ENCODE measurements around the gene POLL.
"Not testable (repeated sequence)": the region's sequence is repeated elsewhere in the genome, so short reads cannot be mapped to it uniquely, and the experiment has no call there.

POLL gene

DNA sequence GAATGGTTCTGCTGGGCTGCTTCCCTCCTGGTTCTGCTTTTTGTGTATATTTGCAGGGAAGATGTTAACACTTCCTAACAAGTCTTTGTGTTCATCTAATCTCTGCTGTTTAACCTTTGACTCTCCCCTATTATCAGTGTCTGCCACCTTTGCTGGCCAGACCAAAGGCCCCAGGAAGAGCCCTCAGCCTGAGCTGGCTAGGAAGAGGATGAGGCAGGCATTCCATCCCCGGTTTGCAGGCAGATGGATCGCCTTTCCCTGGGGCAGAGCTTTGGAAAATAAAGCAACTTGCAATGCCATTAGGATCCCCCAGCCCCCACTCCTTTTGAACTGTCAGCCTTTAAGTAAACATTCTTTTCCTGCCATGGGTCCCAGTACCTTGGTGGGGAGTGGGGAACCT is 19.1 kb upstream of the POLL start:
- Histone ChIP-seq H3K4me1 (ENCODE audit: insufficient read depth, low read length) (no peaks in the 10 kb centered on the region), H3K27ac (ENCODE audit: low read depth, low read length) (no peak overlapping the region), H3K9ac (ENCODE audit: low read length) (no peak overlapping the region), H3K4me3 (ENCODE audit: low read depth in 1 of 2, low read length in 2 of 2) (no peak overlapping the region), H3K36me3 (ENCODE audit: insufficient read depth, low read length) (peaks cover 66% of the 10 kb centered on the region), H3K27me3 (ENCODE audit: control insufficient read depth in 1 of 2, insufficient read depth in 2 of 2, low read length in 2 of 2) (no peaks in the 10 kb centered on the region), H3K9me3 (ENCODE audit: low read length) (no peaks in the 10 kb centered on the region)

DNA sequence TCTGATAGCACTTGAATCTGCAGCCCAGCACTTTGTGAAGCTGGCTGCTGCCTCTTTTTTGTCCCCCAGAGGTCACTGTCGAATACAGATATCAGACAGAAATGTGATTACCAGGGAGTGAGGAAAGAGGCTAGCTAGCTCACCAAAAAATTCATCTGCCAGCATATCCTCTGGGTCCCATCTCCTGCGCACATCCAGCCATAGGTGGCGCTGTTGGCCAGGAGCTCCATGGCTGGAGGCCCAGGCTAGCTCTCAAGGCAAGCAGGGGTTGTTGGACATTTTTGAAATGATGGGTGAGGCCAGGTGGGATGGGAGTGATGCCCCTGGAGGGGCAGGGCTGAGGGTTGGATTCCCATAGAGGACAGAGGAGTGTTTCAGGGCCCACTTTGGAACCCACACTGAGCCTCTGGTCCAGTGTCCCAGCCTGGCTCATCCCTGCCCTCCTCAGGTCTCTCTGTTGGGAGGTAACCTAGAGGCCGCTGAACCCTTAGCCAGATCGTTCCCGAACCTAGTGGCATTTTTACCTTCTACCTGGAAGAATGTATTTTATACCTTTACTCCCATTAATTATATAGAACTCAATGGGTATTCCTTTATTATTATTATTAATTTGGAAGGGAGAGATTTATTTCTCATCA is 14.8 kb upstream of the POLL start:
- Histone ChIP-seq H3K4me3 (ENCODE audit: low read depth in 1 of 2, low read length in 2 of 2) (no peak overlapping the region), H3K36me3 (ENCODE audit: insufficient read depth, low read length) (peaks cover 34% of the 10 kb centered on the region), H3K9ac (ENCODE audit: low read length) (no peak overlapping the region), H3K27ac (ENCODE audit: low read depth, low read length) (no peak overlapping the region), H3K9me3 (ENCODE audit: low read length) (no peaks in the 10 kb centered on the region), H3K27me3 (ENCODE audit: control insufficient read depth in 1 of 2, insufficient read depth in 2 of 2, low read length in 2 of 2) (no peaks in the 10 kb centered on the region), H3K4me1 (ENCODE audit: insufficient read depth, low read length) (no peaks in the 10 kb centered on the region)

DNA sequence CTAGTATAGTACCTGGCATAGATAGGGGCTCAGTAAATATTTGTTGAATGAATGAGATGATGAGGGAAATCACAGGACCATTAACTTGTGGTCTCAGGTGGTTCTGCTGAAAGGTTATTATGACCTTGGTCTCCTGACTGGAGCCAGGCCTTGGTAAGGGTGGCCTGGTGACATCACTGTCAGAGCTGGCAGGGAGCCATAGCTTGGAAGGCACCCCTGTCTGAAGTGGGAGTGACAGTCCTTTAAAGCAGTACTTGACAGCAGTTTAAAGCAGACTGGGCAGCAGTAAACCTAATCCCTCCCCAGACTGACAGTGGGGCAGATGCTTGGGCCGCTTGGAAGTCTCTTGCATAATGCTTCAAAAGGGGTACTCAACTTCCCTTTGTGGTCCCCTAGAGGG is 13.5 kb upstream of the POLL start:
- Histone ChIP-seq H3K4me1 (ENCODE audit: insufficient read depth, low read length) (no peaks in the 10 kb centered on the region), H3K9ac (ENCODE audit: low read length) (no peak overlapping the region), H3K27ac (ENCODE audit: low read depth, low read length) (no peak overlapping the region)

DNA sequence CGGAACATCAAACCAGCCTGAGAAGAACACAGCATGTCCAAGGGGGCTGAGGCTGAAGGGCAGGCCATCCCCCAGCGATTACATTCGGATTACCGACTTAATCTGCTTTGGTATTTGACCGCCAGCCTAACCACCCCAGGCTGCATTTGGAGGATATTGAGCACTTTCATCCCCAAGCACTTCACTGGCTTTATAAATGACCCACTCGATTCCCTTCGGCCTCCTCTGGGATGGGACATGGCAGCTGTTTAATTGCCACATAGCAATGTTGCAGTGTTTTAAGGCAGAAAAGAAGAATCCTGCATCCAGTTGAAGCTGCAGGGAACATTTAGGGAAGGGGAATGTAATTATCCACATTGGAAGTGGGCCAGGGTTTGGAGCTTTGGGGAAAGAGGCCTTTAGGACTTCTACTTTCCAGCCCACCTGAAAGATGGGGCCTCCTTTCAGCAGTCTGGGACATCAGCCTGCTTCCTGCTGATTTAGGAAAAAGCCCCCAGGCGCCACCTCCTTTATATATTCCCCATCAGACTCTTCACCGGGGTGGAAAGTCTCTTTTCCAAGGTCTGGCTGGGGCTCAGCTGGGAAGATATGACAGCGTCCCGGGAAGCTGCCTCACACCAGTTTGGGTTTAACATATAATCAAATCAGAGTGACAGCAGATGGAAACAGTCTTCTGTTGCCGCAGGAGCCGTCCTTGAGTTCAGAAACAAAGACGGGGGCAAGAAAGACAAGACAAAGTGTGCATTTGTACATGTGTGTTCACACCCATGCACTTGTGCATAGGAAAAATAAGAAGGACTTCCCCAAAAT is 9.2 kb upstream of the POLL start:
- no peaks in the 10 kb centered on the region for H3K4me1 ChIP-seq (ENCODE audit: insufficient read depth, low read length)
- H3K4me3 ChIP-seq (ENCODE audit: low read depth in 1 of 2, low read length in 2 of 2): no peak overlapping the region
- no peak overlapping the region for H3K27ac ChIP-seq (ENCODE audit: low read depth, low read length)
- no peak overlapping the region for H3K9ac ChIP-seq (ENCODE audit: low read length)
- no peaks in the 10 kb centered on the region for H3K27me3 ChIP-seq (ENCODE audit: control insufficient read depth in 1 of 2, insufficient read depth in 2 of 2, low read length in 2 of 2)
- H3K36me3 ChIP-seq (ENCODE audit: insufficient read depth, low read length): peaks cover 18% of the 10 kb centered on the region
- H3K9me3 ChIP-seq (ENCODE audit: low read length): no peaks in the 10 kb centered on the region

More for the DNA sequence above, 13.5 kb upstream of the POLL start:
- Histone ChIP-seq H3K27me3 (ENCODE audit: control insufficient read depth in 1 of 2, insufficient read depth in 2 of 2, low read length in 2 of 2) (no peaks in the 10 kb centered on the region), H3K36me3 (ENCODE audit: insufficient read depth, low read length) (peaks cover 26% of the 10 kb centered on the region), H3K4me3 (ENCODE audit: low read depth in 1 of 2, low read length in 2 of 2) (no peak overlapping the region), H3K9me3 (ENCODE audit: low read length) (no peaks in the 10 kb centered on the region)

DNA sequence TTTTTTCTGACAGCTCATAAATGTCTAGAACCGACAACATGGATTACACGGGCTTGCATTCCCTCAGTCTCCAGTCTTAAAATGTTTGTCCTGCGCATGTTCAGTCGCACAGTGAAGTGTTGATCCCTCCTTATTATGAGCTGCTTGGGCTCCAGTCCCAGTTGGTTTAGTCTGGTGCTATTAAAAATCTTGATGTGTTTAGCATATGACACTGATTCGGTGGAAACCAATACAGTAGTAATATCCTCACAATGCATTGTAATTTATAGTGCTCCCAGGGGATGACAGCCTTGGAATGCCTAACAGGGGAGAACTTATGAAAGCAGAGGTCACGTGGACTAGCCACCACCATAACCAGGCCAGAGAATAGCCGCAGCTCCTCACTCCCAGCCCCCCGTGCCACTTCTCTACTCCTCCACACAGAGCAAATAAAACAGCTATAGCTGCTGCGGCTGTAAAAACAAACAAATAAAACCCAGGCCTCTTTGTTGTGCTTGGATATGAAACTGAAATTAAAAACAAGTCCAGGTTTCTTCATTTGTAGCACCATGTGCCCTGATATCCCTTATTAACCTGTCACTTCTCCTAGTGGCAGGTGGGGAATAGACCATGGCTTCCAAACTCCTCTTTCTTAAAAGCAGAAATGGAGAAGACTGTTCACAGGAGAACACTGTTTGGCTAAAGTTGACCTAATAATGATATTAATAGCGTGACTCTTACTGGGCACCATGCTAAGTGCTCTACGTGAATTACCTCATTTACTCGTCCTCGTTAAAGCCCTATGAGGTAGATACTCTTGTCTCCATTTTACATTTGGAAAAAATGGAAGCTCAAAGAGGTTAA is 7.8 kb upstream of the POLL start:
- Histone ChIP-seq H3K4me3 (ENCODE audit: low read depth in 1 of 2, low read length in 2 of 2) (no peak overlapping the region), H3K27me3 (ENCODE audit: control insufficient read depth in 1 of 2, insufficient read depth in 2 of 2, low read length in 2 of 2) (no peaks in the 10 kb centered on the region), H3K27ac (ENCODE audit: low read depth, low read length) (no peak overlapping the region), H3K36me3 (ENCODE audit: insufficient read depth, low read length) (peaks cover 16% of the 10 kb centered on the region), H3K9me3 (ENCODE audit: low read length) (no peaks in the 10 kb centered on the region), H3K9ac (ENCODE audit: low read length) (no peak overlapping the region), H3K4me1 (ENCODE audit: insufficient read depth, low read length) (no peaks in the 10 kb centered on the region)

DNA sequence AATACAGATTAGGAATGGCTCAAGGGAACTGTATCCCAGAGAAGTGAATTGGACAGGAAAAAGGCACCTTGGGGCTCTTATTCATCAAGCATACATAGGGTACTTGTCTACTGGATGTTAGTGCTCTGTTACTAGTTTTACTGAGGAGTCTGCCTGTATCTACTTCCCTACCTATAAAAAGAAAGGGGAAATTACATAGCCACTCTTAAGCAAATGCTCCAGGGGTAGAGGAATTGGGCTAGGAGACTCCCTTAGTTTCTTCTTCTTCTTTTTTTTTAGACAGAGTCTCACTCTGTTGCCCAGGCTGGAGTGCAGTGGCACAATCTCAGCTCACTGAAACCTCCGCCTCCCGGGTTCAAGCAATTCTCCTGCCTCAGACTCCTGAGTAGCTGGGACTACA is 5.3 kb upstream of the POLL start:
- H3K9ac ChIP-seq (ENCODE audit: low read length); H3K4me3 ChIP-seq (ENCODE audit: low read depth in 1 of 2, low read length in 2 of 2); H3K9me3 ChIP-seq (ENCODE audit: low read length); H3K36me3 ChIP-seq (ENCODE audit: insufficient read depth, low read length); H3K27me3 ChIP-seq (ENCODE audit: control insufficient read depth in 1 of 2, insufficient read depth in 2 of 2, low read length in 2 of 2); H3K4me1 ChIP-seq (ENCODE audit: insufficient read depth, low read length); H3K27ac ChIP-seq (ENCODE audit: low read depth, low read length): not testable (repeated sequence)

DNA sequence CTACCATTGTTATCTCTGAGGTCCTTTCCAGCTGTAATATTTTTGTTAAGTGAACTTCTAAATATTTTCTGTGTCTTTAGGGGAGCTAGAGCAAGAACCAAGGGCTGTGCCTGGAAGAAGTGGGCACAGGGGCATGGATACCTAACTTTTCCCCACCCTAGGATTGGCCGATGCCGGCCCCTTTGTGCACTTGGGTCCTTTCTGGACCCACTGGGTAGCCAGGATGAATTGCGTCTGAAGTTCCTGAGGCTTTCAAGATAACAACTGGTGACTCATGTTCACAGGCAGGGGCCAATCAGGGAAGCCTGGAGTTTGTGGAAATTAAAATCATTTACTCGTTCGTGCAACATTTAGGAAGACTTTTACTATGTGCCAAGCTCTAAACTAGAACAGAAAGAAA is 822 bp upstream of the POLL start:
- H3K27me3 ChIP-seq (ENCODE audit: control insufficient read depth in 1 of 2, insufficient read depth in 2 of 2, low read length in 2 of 2): no peaks in the 10 kb centered on the region
- H3K9ac ChIP-seq (ENCODE audit: low read length): no peak overlapping the region
- peak overlapping the region; percentile 100 for H3K4me3 ChIP-seq (ENCODE audit: low read depth in 1 of 2, low read length in 2 of 2)
- peaks cover 17% of the 10 kb centered on the region for H3K4me1 ChIP-seq (ENCODE audit: insufficient read depth, low read length)
- H3K9me3 ChIP-seq (ENCODE audit: low read length): no peaks in the 10 kb centered on the region
- no peak overlapping the region for H3K27ac ChIP-seq (ENCODE audit: low read depth, low read length)
- peaks cover 11% of the 10 kb centered on the region for H3K36me3 ChIP-seq (ENCODE audit: insufficient read depth, low read length)

DNA sequence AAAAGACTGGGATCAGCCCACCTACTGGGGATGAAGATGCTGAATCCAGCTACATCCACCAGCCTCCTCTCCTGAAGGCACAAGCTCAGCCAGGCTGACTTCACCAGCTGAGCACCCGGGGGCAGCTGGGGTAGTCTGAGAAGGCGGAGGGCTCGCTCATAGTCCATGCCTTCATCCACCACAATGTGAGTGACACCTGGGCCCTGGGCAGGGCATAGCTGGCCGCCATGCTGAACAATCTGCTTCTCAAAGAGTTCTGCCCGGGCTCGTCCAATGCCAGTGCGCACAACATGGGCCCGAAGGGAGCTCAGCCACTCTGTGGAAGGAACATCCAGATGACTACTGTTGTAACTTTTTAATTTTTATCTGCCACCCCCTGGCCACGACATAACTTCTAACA is 2.2 kb downstream of the POLL start:
- no peak overlapping the region for H3K9ac ChIP-seq (ENCODE audit: low read length)
- H3K4me1 ChIP-seq (ENCODE audit: insufficient read depth, low read length): peaks cover 17% of the 10 kb centered on the region
- H3K36me3 ChIP-seq (ENCODE audit: insufficient read depth, low read length): peaks cover 24% of the 10 kb centered on the region
- no peak overlapping the region for H3K27ac ChIP-seq (ENCODE audit: low read depth, low read length)
- no peaks in the 10 kb centered on the region for H3K27me3 ChIP-seq (ENCODE audit: control insufficient read depth in 1 of 2, insufficient read depth in 2 of 2, low read length in 2 of 2)
- H3K9me3 ChIP-seq (ENCODE audit: low read length): no peaks in the 10 kb centered on the region
- no peak overlapping the region for H3K4me3 ChIP-seq (ENCODE audit: low read depth in 1 of 2, low read length in 2 of 2)

DNA sequence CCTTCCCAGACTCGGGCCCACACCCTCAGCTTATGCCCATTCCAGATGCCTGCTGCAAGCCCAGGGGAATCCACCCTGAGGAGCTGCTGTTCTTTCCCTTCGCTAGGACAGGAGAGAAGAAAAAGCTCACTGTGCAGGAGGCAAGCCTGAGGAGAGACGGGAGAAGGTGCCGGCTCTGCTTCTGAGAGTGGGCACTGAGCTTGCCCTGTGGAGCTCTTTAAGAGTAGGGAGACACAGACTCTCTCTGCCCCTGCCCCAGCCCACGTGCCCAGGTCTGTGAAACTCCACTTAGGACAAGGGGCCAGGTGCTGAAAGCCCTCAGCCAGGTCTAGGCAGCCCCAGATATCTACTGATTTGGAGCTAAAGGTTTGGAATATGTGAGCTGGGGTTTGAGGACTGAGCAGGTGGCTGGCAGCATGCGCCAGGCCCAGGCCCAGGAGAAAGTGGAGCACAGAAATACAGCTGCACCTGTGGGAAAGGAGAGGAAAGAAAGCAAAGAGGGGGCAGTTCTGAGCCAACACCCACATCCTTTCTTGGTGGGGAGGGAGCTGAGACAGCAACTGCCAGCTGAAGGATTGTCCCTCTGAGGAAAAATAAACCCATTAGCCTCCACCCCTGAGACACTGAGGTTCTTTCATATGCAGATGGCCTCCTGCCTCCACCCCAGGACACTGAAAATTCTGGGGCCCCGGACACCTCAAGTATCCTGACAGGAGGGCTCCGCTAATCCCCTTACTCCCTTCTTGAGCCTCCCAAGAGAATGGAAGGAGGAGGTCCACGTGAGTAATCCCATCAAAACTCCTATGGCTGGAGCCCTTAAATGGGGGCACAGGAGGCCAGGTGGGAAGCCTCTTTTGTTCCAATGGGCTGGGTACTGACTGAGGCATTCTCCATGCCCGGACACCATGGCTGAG is 7.3 kb downstream of the POLL start:
- no peaks in the 10 kb centered on the region for H3K9me3 ChIP-seq (ENCODE audit: low read length)
- no peak overlapping the region for H3K27ac ChIP-seq (ENCODE audit: low read depth, low read length)
- H3K9ac ChIP-seq (ENCODE audit: low read length): no peak overlapping the region
- H3K4me1 ChIP-seq (ENCODE audit: insufficient read depth, low read length): no peaks in the 10 kb centered on the region
- H3K36me3 ChIP-seq (ENCODE audit: insufficient read depth, low read length): peaks cover 40% of the 10 kb centered on the region
- no peaks in the 10 kb centered on the region for H3K27me3 ChIP-seq (ENCODE audit: control insufficient read depth in 1 of 2, insufficient read depth in 2 of 2, low read length in 2 of 2)
- no peak overlapping the region for H3K4me3 ChIP-seq (ENCODE audit: low read depth in 1 of 2, low read length in 2 of 2)

DNA sequence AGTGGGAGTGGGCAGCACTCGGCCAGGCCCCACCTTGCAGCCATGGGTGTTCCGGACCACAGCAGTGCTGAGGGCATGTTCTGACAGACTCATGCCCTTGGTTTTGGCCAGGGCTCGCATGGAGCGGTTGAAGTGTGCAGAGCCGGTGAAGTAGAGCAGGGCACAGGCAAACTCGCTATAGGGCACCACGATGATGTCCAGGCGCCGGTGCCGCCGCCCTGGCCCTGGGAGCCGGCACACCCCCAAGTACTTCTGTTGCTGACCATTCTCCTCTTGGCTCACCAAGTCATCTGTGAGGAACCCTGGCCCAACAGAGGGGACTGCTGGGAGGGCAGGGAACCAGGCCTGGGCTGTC is 8.6 kb downstream of the POLL start:
- Histone ChIP-seq H3K4me1 (ENCODE audit: insufficient read depth, low read length) (no peaks in the 10 kb centered on the region), H3K36me3 (ENCODE audit: insufficient read depth, low read length) (peaks cover 33% of the 10 kb centered on the region), H3K9ac (ENCODE audit: low read length) (no peak overlapping the region), H3K9me3 (ENCODE audit: low read length) (no peaks in the 10 kb centered on the region), H3K27ac (ENCODE audit: low read depth, low read length) (no peak overlapping the region), H3K27me3 (ENCODE audit: control insufficient read depth in 1 of 2, insufficient read depth in 2 of 2, low read length in 2 of 2) (no peaks in the 10 kb centered on the region), H3K4me3 (ENCODE audit: low read depth in 1 of 2, low read length in 2 of 2) (no peak overlapping the region)

Data from muscle layer of colon (tissue), 2 donors.